BLaER1 (cell line): ENCODE results near the gene HNRNPA0.

Experiments
- H3K27ac ChIP-seq: shearing (Covaris generic); formaldehyde crosslinking; 2 replicates; pipeline ENCODE4 v1.8.1; 2022
- H3K27me3 ChIP-seq: shearing (Covaris generic); formaldehyde crosslinking; 2 replicates; pipeline ENCODE4 v1.8.1; 2022
- H3K36me3 ChIP-seq: shearing (Covaris generic); formaldehyde crosslinking; 2 replicates; pipeline ENCODE4 v1.8.1; 2022
- H3K4me1 ChIP-seq: shearing (Covaris generic); formaldehyde crosslinking; 2 replicates; pipeline ENCODE4 v1.8.1; 2022
- H3K4me2 ChIP-seq: shearing (Covaris generic); formaldehyde crosslinking; 2 replicates; pipeline ENCODE4 v1.8.1; 2022
- H3K4me3 ChIP-seq: shearing (Covaris generic); formaldehyde crosslinking; 2 replicates; pipeline ENCODE4 v1.8.1; 2022
- H3K9ac ChIP-seq: shearing (Covaris generic); formaldehyde crosslinking; 2 replicates; pipeline ENCODE4 v1.8.1; 2022
- H3K9me3 ChIP-seq: shearing (Covaris generic); formaldehyde crosslinking; 2 replicates; pipeline ENCODE4 v1.8.1; 2022
- H4K20me1 ChIP-seq: shearing (Covaris generic); formaldehyde crosslinking; 2 replicates; pipeline ENCODE4 v1.8.1; 2022
- Cebpa-rat ChIP-seq: shearing (Covaris generic); IDR thresholded peaks from 2 replicates; pipeline ENCODE4 v1.8.1; 2022

The HNRNPA0 gene

DNA sequence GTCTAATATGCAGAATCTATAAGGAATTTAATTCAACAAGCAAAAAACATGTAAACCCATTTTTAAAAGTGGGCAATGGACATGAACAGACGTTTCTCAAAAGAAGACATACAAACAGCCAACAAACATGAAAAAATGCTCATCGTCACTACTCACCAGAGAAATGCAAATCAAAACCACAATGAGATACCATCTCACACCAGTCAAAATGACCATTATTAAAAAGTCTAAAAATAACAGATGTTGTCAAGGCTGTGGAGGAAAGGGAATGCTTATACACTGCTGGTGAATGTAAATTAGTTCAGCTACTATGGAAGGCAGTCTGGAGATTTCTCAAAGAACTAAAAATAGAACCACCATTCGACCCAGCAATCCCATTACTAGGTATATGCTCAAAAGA is 15.2 kb downstream of the HNRNPA0 start:
- Histone ChIP-seq H3K9ac (no peak overlapping the region), H3K9me3 (peaks cover 5% of the 10 kb centered on the region; the same call in 1 of the 2 replicates), H3K4me1 (peaks cover 29% of the 10 kb centered on the region), H3K36me3 (no peaks in the 10 kb centered on the region), H3K27me3 (no peaks in the 10 kb centered on the region), H3K4me2 (no peak overlapping the region), H4K20me1 (no peaks in the 10 kb centered on the region), H3K4me3 (no peak overlapping the region), H3K27ac (no peak overlapping the region)
- no peak for TF ChIP-seq Cebpa-rat

- Histone ChIP-seq H3K27me3 (no peaks in the 10 kb centered on the region), H3K27ac (no peak overlapping the region), H4K20me1 (no peaks in the 10 kb centered on the region), H3K9ac (no peak overlapping the region), H3K4me2 (no peak overlapping the region), H3K4me1 (peaks cover 32% of the 10 kb centered on the region), H3K9me3 (peaks cover 5% of the 10 kb centered on the region; the same call in 1 of the 2 replicates), H3K36me3 (no peaks in the 10 kb centered on the region), H3K4me3 (no peak overlapping the region)
- TF ChIP-seq Cebpa-rat, result no peak
Observed at GRCh38 chr5:137737349-137738131, 16.6 kb downstream of the HNRNPA0 start.

DNA sequence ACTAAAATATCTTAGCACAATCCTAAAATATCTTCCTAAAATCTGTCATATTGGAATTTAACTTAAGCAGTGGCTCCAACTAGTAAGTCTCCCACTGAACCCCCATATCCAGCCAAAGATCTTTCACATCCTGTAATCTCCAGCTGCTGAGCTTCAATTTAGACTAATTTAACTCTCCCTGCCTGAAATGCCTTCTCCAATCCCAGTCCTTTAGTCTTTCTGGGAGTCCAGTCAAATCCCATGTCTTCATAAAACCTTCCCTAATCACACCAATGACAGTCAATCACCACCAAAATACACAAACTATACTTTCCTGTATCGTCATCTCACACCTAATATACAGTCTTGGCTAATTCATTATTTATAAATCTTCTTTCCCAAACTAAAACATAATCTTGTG is 17.7 kb downstream of the HNRNPA0 start:
- Histone ChIP-seq H3K4me3 (no peak overlapping the region), H3K9me3 (peaks cover 5% of the 10 kb centered on the region; the same call in 1 of the 2 replicates), H4K20me1 (no peaks in the 10 kb centered on the region), H3K4me2 (peak overlapping the region; percentile 85; the same call in 1 of the 2 replicates), H3K27me3 (no peaks in the 10 kb centered on the region), H3K36me3 (no peaks in the 10 kb centered on the region), H3K9ac (no peak overlapping the region), H3K4me1 (peaks cover 32% of the 10 kb centered on the region), H3K27ac (no peak overlapping the region)
- TF ChIP-seq Cebpa-rat, result no peak

DNA sequence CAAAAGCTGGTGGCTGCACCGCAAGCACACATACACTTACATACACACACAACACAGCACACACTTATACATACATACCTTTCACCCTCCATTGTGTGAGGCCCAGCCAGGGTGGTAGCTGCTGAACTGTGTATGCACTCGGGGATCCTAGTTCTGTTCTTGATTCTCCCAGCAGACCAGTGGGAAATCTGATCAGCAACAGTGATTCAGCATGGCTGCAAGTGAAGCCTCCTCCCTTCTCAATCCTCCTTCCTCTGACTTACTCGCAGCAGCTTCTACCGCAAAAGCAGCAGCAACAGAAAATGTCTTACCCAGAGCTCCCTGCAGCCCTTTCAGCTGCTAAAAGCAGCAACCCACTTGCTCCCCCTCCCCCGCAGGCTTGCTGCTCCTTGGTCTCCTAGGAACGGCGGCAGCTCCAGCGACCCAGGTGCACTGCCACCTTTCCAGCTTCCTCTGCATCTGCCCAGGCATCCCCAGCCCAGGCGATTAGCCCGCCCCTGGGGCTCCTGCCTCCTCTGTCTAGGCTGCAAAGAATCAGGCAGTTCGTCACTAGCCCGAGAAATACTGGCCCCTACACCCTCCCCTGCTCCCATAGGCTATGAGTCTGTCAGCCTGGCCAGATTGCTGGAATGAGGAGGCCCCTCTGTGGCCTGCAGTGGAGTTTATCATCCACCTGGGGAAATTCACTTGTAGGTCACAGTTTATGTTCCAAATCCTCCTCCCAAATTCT is 18.4 kb downstream of the HNRNPA0 start, which contains the start of gene KLHL3:
TSS of gene KLHL3 (minus strand) at position 535 of the 730 bp plus-strand sequence. CDS start at position 92, 443 bp downstream.
- Histone ChIP-seq H3K4me1 (peaks cover 32% of the 10 kb centered on the region), H3K4me2 (peak within 1 kb of the TSS; percentile 85), H3K36me3 (no peaks in the 10 kb centered on the region), H3K4me3 (peak within 1 kb of the TSS; percentile 66), H3K27ac (peak within 1 kb of the TSS; percentile 57), H4K20me1 (no peaks in the 10 kb centered on the region), H3K9me3 (peaks cover 5% of the 10 kb centered on the region; the same call in 1 of the 2 replicates), H3K9ac (peak within 1 kb of the TSS; percentile 79), H3K27me3 (no peaks in the 10 kb centered on the region)
- no peak for TF ChIP-seq Cebpa-rat

- TF ChIP-seq Cebpa-rat, result no peak
- peak overlapping the region; percentile 79 for H3K9ac ChIP-seq
- peak overlapping the region; percentile 85 for H3K4me2 ChIP-seq
- peaks cover 5% of the 10 kb centered on the region; the same call in 1 of the 2 replicates for H3K9me3 ChIP-seq
- H3K36me3 ChIP-seq, result no peaks in the 10 kb centered on the region
- peaks cover 32% of the 10 kb centered on the region for H3K4me1 ChIP-seq
- no peaks in the 10 kb centered on the region for H3K27me3 ChIP-seq
- peak overlapping the region; percentile 57 for H3K27ac ChIP-seq
- H4K20me1 ChIP-seq, result no peaks in the 10 kb centered on the region
- H3K4me3 ChIP-seq, result peak overlapping the region; percentile 66
Observed at GRCh38 chr5:137734962-137735554, 19.1 kb downstream of the HNRNPA0 start.

DNA sequence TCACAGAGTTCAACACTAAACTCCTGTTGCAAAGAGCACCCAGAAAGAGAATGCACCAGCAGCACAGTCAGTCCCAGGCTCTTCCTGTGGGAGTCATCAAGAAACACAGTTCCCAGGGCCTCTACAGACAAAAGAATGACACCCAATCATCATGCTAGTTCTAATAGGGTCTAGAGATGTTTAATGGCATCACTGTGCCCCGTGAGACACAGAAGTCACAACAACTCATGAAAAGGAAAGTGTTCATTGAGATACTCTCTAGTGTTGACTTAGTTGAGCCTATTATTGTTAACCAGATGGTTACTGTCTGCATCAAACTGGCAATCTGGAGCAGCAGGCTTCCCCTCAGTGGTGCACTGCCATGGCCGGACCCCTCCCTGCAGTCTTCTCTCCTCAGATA is 19.8 kb downstream of the HNRNPA0 start:
- TF ChIP-seq Cebpa-rat, result no peak
- Histone ChIP-seq H3K9me3 (peaks cover 5% of the 10 kb centered on the region; the same call in 1 of the 2 replicates), H3K4me3 (peak overlapping the region; percentile 66), H3K4me2 (peak overlapping the region; percentile 85), H4K20me1 (no peaks in the 10 kb centered on the region), H3K4me1 (peaks cover 32% of the 10 kb centered on the region), H3K27me3 (no peaks in the 10 kb centered on the region), H3K36me3 (no peaks in the 10 kb centered on the region), H3K9ac (peak overlapping the region; percentile 79; the same call in 1 of the 2 replicates), H3K27ac (no peak overlapping the region)

GRCh38 chr5:137733922-137734321 is 20.2 kb downstream of the HNRNPA0 start:
- H3K4me2 ChIP-seq, result peak overlapping the region; percentile 85
- H3K4me3 ChIP-seq, result 0 out of 2 replicates have a peak overlapping the region, but pooled peaks have one; percentile 66

DNA sequence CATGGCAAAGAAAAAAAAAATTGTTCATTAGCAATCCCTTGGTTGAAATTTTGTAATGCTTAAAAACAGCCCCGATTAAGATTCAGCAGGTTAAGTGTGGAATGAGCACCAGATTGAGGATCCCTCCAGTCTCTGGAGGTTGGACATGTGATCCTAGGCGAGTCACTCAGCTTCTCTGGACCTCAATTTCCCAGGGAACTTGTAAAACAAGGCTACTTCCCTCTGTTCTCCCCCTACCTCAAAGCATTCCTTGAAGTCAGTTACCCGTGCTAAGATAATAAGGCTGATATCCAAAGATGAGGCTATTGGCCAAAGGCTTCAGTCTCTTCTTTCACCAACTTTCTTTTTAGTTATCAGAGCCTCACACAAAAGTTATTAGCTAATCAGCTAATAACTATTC is 21.2 kb downstream of the HNRNPA0 start:
- Histone ChIP-seq H3K9me3 (peaks cover 1% of the 10 kb centered on the region; the same call in 1 of the 2 replicates), H3K27me3 (no peaks in the 10 kb centered on the region), H3K36me3 (no peaks in the 10 kb centered on the region), H3K4me1 (peaks cover 32% of the 10 kb centered on the region), H3K4me2 (no peak overlapping the region), H4K20me1 (no peaks in the 10 kb centered on the region), H3K4me3 (no peak overlapping the region), H3K27ac (no peak overlapping the region), H3K9ac (no peak overlapping the region)
- no peak for TF ChIP-seq Cebpa-rat

More at GRCh38 chr5:137733922-137734321, 20.2 kb downstream of the HNRNPA0 start:
- Histone ChIP-seq H4K20me1 (no peaks in the 10 kb centered on the region), H3K4me1 (peaks cover 32% of the 10 kb centered on the region), H3K27ac (no peak overlapping the region), H3K9me3 (peaks cover 5% of the 10 kb centered on the region; the same call in 1 of the 2 replicates), H3K27me3 (no peaks in the 10 kb centered on the region), H3K9ac (no peak overlapping the region), H3K36me3 (no peaks in the 10 kb centered on the region)
- no peak for TF ChIP-seq Cebpa-rat

DNA sequence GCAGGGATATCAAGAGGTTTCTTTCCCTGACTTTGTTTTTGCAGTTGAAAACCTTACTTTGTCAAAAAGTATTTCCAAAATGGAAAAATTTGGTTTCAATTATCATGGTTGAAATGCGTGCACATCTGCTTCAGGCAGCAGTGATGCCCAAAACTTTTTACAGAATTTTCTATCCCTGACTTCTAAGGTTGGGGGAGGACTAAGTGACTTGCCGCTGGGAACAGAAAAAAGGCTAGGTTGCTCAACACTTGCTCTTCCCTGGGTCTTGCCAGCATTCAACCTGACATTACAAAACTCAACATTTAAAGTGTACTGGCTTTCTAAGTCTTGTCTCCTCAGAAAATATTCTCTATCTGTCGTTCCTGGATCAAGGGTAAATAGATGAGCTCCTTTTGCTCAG is 23.0 kb downstream of the HNRNPA0 start:
- TF ChIP-seq Cebpa-rat, result no peak
- H3K4me3 ChIP-seq, result no peak overlapping the region
- peaks cover 25% of the 10 kb centered on the region for H3K4me1 ChIP-seq
- H3K27me3 ChIP-seq, result no peaks in the 10 kb centered on the region
- no peak overlapping the region for H3K9ac ChIP-seq
- no peaks in the 10 kb centered on the region for H3K36me3 ChIP-seq
- H3K4me2 ChIP-seq, result no peak overlapping the region
- H3K27ac ChIP-seq, result no peak overlapping the region
- no peaks in the 10 kb centered on the region for H4K20me1 ChIP-seq
- no peaks in the 10 kb centered on the region for H3K9me3 ChIP-seq
